Activated CD4-positive, alpha-beta T cell treated with anti-CD3 and anti-CD28 coated beads, Interleukin-2, Interleukin-6, amounts not matched to agents 100 ng/mL and 50 ng/mL, durations not matched to agents 16 hours and 8 hours (primary cell): Measurements from ENCODE around the gene PABPN1.

Experiments
- DNase-seq: peaks from one replicate; pipeline ENCODE4 v3.0.0-alpha.2; 2020

The PABPN1 gene

DNA sequence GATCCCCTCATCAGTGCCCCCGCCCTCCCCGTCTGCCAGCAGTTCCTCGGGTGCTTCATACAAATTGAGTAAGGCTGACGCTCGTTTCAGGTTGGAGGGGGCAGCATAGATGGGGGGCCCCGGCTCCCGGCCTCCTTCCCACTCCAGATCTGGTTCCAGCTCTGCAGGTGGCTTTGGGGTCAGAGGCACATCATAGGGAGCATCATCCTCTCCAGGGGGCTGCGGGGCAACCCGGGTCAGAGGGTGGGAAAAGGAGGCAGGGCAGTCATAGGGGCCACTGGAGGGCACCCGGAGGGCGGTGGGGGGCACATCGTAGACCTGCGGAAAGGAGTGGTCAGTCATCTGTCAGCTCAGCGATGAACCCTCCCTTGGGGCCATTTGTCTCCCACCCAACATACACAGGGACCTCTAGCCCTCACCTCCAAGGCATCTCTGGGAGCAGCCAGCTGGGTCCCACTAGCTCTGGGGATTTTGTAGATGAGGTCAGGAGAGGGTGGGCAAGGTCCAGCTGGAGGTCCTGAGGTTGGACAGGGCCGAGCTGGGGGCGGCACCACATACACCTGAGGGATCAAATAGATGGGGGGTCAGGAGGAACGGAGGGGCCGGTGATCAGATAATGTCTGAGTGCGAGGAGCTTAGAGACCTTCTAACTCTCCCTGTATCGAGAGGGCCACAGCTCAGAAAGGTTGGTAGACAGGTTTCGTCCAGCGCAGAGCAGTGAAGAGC lies 38.6 kb downstream of the PABPN1 start:
- no peak for DNase-seq

GRCh38 chr14:23360496-23360895 lies 39.2 kb downstream of the PABPN1 start:
- DNase-seq = no peak

DNA sequence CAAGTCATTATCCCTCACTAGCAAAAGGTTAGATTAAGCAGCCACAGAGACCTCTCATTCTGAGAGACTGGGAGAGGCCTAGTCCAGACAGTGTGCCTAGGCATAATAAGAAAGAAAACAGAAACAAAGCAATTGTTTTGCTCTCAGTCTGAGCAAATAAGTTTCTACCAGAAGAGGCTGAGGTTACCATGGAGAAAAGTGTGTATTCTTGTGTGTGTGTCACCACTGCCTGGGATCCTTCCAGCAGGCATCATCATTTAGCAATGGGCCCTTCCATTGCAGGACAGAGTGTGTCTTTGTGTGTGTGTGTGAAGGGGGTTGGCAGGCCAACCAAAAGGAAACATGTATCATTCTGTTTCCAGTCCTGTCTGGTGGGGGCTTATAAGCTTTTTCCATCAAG lies 40.1 kb downstream of the PABPN1 start:
- DNase-seq = peak; percentile 47

DNA sequence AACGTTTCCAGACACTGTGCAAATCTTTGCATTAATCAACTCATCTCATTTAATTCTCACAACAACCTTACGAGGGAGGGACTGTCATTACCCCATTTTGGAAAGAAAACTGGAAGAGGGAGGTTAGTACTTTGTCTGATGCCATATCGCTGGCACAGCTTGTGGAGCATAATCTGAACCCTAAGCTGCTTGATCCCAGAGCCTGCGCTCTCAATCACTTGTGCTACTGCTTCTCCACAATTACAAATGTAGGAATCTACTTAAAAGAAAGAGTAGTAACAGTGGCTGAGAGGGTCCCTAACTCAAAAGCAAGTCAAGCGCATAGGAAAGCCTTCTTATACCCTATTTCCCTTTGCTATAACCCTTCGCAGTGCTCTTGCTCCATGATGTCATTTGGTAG lies 40.5 kb downstream of the PABPN1 start:
- DNase-seq = no peak

DNA sequence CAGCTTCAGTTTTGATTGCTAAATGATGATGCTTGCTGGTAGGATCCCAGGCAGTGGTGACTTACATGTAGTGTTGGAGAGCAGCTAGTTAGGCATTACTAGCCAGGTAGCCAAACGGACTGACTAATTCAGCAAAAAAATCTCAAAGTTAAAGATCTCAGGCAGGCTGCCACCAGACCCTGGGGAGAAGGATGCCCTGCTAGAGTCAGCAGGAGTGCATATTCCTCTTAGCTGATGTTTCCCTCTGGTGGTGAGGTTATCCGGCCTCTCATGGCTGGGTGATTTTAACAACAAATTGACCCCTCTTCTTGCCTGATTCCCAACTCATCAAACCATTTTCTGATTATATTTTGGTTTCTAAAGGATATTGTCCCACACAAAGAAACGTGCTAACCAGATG lies 40.9 kb downstream of the PABPN1 start:
- no peak for DNase-seq

DNA sequence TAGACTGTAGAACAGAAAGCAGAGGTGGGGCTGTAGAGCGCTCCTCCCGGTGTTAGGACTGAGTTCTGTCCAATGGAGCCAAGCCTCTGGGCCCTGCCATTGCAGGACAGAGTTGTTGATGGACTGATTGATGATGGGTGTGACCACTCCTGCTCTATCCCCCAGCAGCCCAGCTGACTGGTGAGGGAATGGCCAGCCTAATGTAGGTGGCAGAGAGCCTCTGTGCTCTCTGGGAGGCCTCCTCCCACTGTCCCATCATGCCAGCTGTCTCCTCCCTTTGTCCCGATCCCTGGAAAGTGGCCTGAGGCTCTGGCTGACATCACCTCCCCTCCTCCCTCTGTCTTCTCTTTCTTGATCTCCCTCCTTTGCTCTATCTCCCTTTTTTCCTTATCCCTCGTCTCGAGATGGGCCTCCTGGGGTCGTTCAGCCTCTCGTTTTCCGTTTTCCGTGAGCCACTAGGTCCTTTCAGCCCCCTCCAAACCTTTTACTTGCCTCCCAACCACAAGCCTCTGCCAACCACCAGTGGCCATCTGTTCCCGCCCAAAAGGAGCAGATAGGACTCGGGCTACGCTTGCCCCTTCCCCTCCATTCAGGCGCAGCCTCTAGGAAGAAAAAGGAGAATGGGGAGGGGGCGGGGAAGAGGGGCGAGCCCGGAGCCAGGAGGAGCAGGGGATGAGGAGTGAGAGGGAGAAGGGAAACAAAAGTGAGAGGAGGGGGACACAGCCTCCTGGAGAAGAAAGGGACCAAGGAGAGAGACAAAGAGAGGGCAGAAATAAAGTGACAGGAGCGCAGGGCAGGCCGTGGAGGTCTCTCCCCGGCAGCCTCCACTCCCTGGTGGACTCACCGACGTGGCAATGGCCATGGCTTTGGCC lies 43.1 kb downstream of the PABPN1 start:
- DNase-seq = no peak

- no peak for DNase-seq
These were observed 43.9 kb downstream of the PABPN1 start, which contains the start of gene EFS for GRCh38 chr14:23365036-23365731. EFS (minus strand) TSS chr14:23365172; CDS start chr14:23365025, 147 bp downstream.

GRCh38 chr14:23365732-23366425 lies 44.6 kb downstream of the PABPN1 start:
- DNase-seq = no peak

GRCh38 chr14:23366426-23366921 lies 45.2 kb downstream of the PABPN1 start:
- no peak for DNase-seq

DNA sequence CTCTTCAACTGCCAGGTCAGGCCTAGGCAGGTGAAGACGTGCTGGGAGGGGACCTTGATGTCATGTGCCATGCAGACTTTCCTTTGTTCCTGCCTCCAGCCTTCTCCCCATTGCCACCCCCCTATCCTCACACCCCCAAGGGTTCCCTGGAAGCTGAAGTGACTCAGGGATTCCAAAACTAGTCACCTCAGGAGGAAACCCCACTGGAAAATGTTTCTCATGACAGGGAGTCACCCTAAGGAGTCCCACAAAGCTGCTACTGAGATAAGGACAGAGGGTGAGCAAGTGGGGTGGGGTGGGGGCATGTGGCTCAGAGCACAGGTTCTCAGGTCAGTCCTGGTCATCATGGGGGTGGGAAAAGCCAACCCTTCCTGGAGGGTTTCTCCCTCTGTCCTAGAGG lies 49.0 kb downstream of the PABPN1 start:
- no peak for DNase-seq

GRCh38 chr14:23371865-23372264 lies 50.6 kb downstream of the PABPN1 start:
- DNase-seq = no peak

- DNase-seq = no peak
These were observed 51.3 kb downstream of the PABPN1 start, which contains the start of gene IL25 for GRCh38 chr14:23372509-23372908. IL25 (plus strand) TSS chr14:23372809.

DNA sequence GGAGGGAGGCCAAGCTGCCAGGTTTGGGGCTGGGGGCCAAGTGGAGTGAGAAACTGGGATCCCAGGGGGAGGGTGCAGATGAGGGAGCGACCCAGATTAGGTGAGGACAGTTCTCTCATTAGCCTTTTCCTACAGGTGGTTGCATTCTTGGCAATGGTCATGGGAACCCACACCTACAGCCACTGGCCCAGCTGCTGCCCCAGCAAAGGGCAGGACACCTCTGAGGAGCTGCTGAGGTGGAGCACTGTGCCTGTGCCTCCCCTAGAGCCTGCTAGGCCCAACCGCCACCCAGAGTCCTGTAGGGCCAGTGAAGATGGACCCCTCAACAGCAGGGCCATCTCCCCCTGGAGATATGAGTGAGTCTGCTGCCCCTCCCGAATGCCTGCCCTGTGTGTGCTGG lies 51.8 kb downstream of the PABPN1 start:
- DNase-seq = no peak
